H1 (cell line): ENCODE measurements around the gene RB1. TPM values are rescaled to one million over a fixed set of nuclear protein-coding genes. Genes with fewer than 3 reads are reported as not detected.

Experiments used
- CTCF ChIA-PET: fragments of 300-600 bp; sonication (Branson Sonifier 250); formaldehyde crosslinking; loops from one replicate; lab custom pipeline; 2021; ENCODE audit not compliant: partially characterized antibody; lab: Charles Lee
- POLR2A ChIA-PET: fragments of 300-600 bp; sonication (Branson Sonifier 250); formaldehyde crosslinking; loops from one replicate; lab custom pipeline; 2021; ENCODE audit warnings: inconsistent platforms; ENCODE audit not compliant: partially characterized antibody; lab: Charles Lee
- DNase-seq, 2 experiments: peaks; one replicate each; pipeline versions ENCODE4 v3.0.0 to v3.0.0-alpha.2; 2010 to 2022; ENCODE audit warnings: low spot score in 2 of 2, low read depth in 1 of 2, mixed read lengths in 1 of 2
- FAIRE-seq: peaks from 2 replicates; lab custom pipeline; 2011; peaks lifted over from hg19 to GRCh38; lab: Jason Lieb, UNC
- H2AFZ ChIP-seq: 2 replicates; pipeline ENCODE4 v1.8.1; 2012; ENCODE audit warnings: low read length, inconsistent platforms
- H2AK5ac ChIP-seq: 2 replicates; pipeline ENCODE4 v1.6.1; 2013; ENCODE audit warnings: low read depth, low read length
- H2BK120ac ChIP-seq: replicated peaks from 2 replicates; pipeline ENCODE3; 2013; ENCODE audit warnings: low read depth, low read length, inconsistent platforms
- H2BK12ac ChIP-seq: 2 replicates; pipeline ENCODE4 v1.6.1; 2013; ENCODE audit warnings: low read depth, low read length
- H2BK15ac ChIP-seq: 2 replicates; pipeline ENCODE4 v1.6.1; 2013; ENCODE audit warnings: low read length
- H2BK20ac ChIP-seq: 2 replicates; pipeline ENCODE4 v1.6.1; 2013; ENCODE audit warnings: low read length
- H2BK5ac ChIP-seq: 2 replicates; pipeline ENCODE4 v1.6.1; 2013; ENCODE audit warnings: low read depth, low read length
- H3K14ac ChIP-seq: 2 replicates; pipeline ENCODE4 v1.6.1; 2013; ENCODE audit warnings: inconsistent platforms; ENCODE audit not compliant: insufficient read length
- H3K18ac ChIP-seq: 2 replicates; pipeline ENCODE4 v1.6.1; 2013; ENCODE audit warnings: low read length; ENCODE audit errors: extremely low read depth
- H3K23ac ChIP-seq: 2 replicates; pipeline ENCODE4 v1.6.1; 2013; ENCODE audit warnings: inconsistent platforms; ENCODE audit not compliant: insufficient read length
- H3K23me2 ChIP-seq: 2 replicates; pipeline ENCODE4 v1.6.1; 2013; ENCODE audit warnings: low read depth, low read length
- H3K27ac ChIP-seq: 2 replicates; pipeline ENCODE4 v1.6.1; 2011; ENCODE audit warnings: low read depth, low read length, inconsistent platforms
- H3K27me3 ChIP-seq, 4 experiments: replicated peaks in 1 of 4; 1 replicate in 1 of 4; 2 replicates in 3 of 4; pipeline versions ENCODE4 v1.6.1 to v1.8.1; 2011 to 2013; ENCODE audit warnings: low read length in 3 of 4, mild to moderate bottlenecking in 3 of 4, inconsistent platforms in 2 of 4, mixed read lengths in 2 of 4, moderate library complexity in 1 of 4; ENCODE audit not compliant: control insufficient read depth in 3 of 4, insufficient read depth in 3 of 4; ENCODE audit errors: extremely low read depth in 1 of 4
- H3K36me3 ChIP-seq, 4 experiments: 2 replicates each; pipeline versions ENCODE4 v1.6.1 to v1.8.1; 2011 to 2013; ENCODE audit warnings: mild to moderate bottlenecking in 4 of 4, low read length in 3 of 4, moderate library complexity in 2 of 4, control low read depth in 1 of 4, inconsistent platforms in 1 of 4; ENCODE audit not compliant: insufficient read depth in 4 of 4, control insufficient read depth in 2 of 4
- H3K4ac ChIP-seq: replicated peaks from 2 replicates; pipeline ENCODE3; 2013; ENCODE audit warnings: low read length, low read depth, mixed read lengths, inconsistent platforms; ENCODE audit not compliant: insufficient read length
- H3K4me1 ChIP-seq, 4 experiments: replicated peaks in 1 of 4; 1 replicate in 1 of 4; 2 replicates in 3 of 4; pipeline versions ENCODE4 v1.6.1 to v1.8.1; 2011 to 2013; ENCODE audit warnings: low read length in 3 of 4, inconsistent platforms in 2 of 4, mixed read lengths in 1 of 4; ENCODE audit not compliant: insufficient read depth in 4 of 4, control insufficient read depth in 3 of 4
- H3K4me2 ChIP-seq, 2 experiments: 2 replicates each; pipeline versions ENCODE4 v1.6.1 to v1.8.1; 2011 to 2013; ENCODE audit warnings: low read depth in 2 of 2, low read length in 2 of 2, control low read depth in 1 of 2, inconsistent platforms in 1 of 2, mild to moderate bottlenecking in 1 of 2; ENCODE audit not compliant: insufficient read depth in 1 of 2
- H3K4me3 ChIP-seq, 4 experiments: fragments of 200-600, 300-600 bp in 1 of 4; sonication (generic), shearing (Covaris generic), sonication (Bioruptor Twin) in 1 of 4; 2 replicates each; pipeline versions ENCODE4 v1.5.1 to v1.8.1; 2011 to 2016; ENCODE audit warnings: low read length in 4 of 4, low read depth in 3 of 4, control low read depth in 2 of 4, inconsistent platforms in 2 of 4, mild to moderate bottlenecking in 2 of 4, mixed read lengths in 1 of 4, moderate library complexity in 1 of 4; ENCODE audit not compliant: insufficient read depth in 2 of 4; ENCODE audit errors: extremely low read depth in 1 of 4
- H3K56ac ChIP-seq: replicated peaks from 2 replicates; pipeline ENCODE3; 2013; ENCODE audit warnings: low read depth, mild to moderate bottlenecking, mixed read lengths, low read length, inconsistent platforms; ENCODE audit not compliant: insufficient read length
- H3K79me1 ChIP-seq: 2 replicates; pipeline ENCODE4 v1.6.1; 2013; ENCODE audit warnings: low read depth, low read length, control low read depth
- H3K79me2 ChIP-seq, 2 experiments: 2 replicates each; pipeline versions ENCODE4 v1.6.1 to v1.8.1; 2012 to 2013; ENCODE audit warnings: low read length in 2 of 2, mild to moderate bottlenecking in 2 of 2, inconsistent platforms in 1 of 2; ENCODE audit not compliant: insufficient read depth in 2 of 2, control insufficient read depth in 1 of 2
- H3K9ac ChIP-seq, 4 experiments: replicated peaks in 1 of 4; 1 replicate in 1 of 4; 2 replicates in 3 of 4; pipeline versions ENCODE4 v1.6.1 to v1.8.1; 2011 to 2013; ENCODE audit warnings: low read depth in 3 of 4, low read length in 3 of 4, control low read depth in 2 of 4, mild to moderate bottlenecking in 2 of 4, moderate library complexity in 2 of 4, inconsistent platforms in 1 of 4; ENCODE audit errors: extremely low read depth in 1 of 4
- H3K9me3 ChIP-seq, 2 experiments: 2 replicates each; pipeline versions ENCODE4 v1.6.1 to v1.8.1; 2012 to 2013; ENCODE audit warnings: mild to moderate bottlenecking in 2 of 2, moderate library complexity in 2 of 2, control low read depth in 1 of 2, inconsistent platforms in 1 of 2, low read depth in 1 of 2, low read length in 1 of 2, mixed read lengths in 1 of 2; ENCODE audit not compliant: insufficient read depth in 2 of 2
- H4K20me1 ChIP-seq, 2 experiments: replicated peaks in 1 of 2; 2 replicates each; pipeline versions ENCODE3 to v1.8.1; 2011 to 2013; ENCODE audit warnings: inconsistent platforms in 2 of 2, low read length in 2 of 2, mild to moderate bottlenecking in 1 of 2; ENCODE audit not compliant: insufficient read depth in 2 of 2, control insufficient read depth in 1 of 2
- H4K5ac ChIP-seq: 2 replicates; pipeline ENCODE4 v1.6.1; 2013; ENCODE audit warnings: low read length, low read depth, mixed read lengths, inconsistent platforms; ENCODE audit not compliant: insufficient read length
- H4K8ac ChIP-seq: 2 replicates; pipeline ENCODE4 v1.8.0; 2013; ENCODE audit warnings: mild to moderate bottlenecking, moderate library complexity, low read length, inconsistent platforms; ENCODE audit not compliant: insufficient read depth; ENCODE audit errors: extremely low read depth
- H4K91ac ChIP-seq: replicated peaks from 2 replicates; pipeline ENCODE3; 2013; ENCODE audit warnings: low read length, mixed read lengths, inconsistent platforms; ENCODE audit not compliant: insufficient read length
- ATF3 ChIP-seq: IDR thresholded peaks from 2 replicates; pipeline ENCODE4 v1.6.1; 2011; ENCODE audit warnings: low read depth, mild to moderate bottlenecking, low read length; ENCODE audit not compliant: insufficient read depth
- BACH1 ChIP-seq: IDR thresholded peaks from 2 replicates; pipeline ENCODE4 v1.6.1; 2012; ENCODE audit warnings: low read length, improper control_type of control experiment
- CBX5 ChIP-seq: fragments of 300-800, 300-1000 bp; sonication (generic); IDR thresholded peaks from 2 replicates; pipeline ENCODE4 v1.7.1; 2016; ENCODE audit warnings: antibody characterized with exemption, low read length, low read depth
- CHD1 ChIP-seq: IDR thresholded peaks from 2 replicates; pipeline ENCODE4 v1.6.1; 2012; ENCODE audit warnings: low read depth, low read length, improper control_type of control experiment
- CHD2 ChIP-seq: IDR thresholded peaks from 2 replicates; pipeline ENCODE4 v1.6.1; 2012; ENCODE audit warnings: low read length, improper control_type of control experiment
- CTBP2 ChIP-seq: IDR thresholded peaks from 2 replicates; pipeline ENCODE4 v1.7.0; 2011; ENCODE audit warnings: borderline replicate concordance, mild to moderate bottlenecking, moderate library complexity, mixed read lengths, low read length; ENCODE audit not compliant: insufficient read depth, insufficient read length
- EP300 ChIP-seq, 2 experiments: IDR thresholded peaks; 1 replicate in 1 of 2; 2 replicates in 1 of 2; pipeline ENCODE4 v1.6.1; 2011 to 2012; ENCODE audit warnings: low read depth in 2 of 2, low read length in 2 of 2, mild to moderate bottlenecking in 2 of 2, borderline replicate concordance in 1 of 2, inconsistent platforms in 1 of 2, moderate library complexity in 1 of 2
- POLR2AphosphoS5 ChIP-seq: IDR thresholded peaks from 2 replicates; pipeline ENCODE4 v1.6.1; 2011; ENCODE audit warnings: low read depth, low read length
- RBBP5 ChIP-seq: IDR thresholded peaks from 2 replicates; pipeline ENCODE4 v1.7.1; 2012; ENCODE audit warnings: low read depth, mild to moderate bottlenecking, inconsistent platforms, low read length, moderate library complexity, borderline replicate concordance
- RFX5 ChIP-seq: IDR thresholded peaks from 2 replicates; pipeline ENCODE4 v1.6.1; 2011; ENCODE audit warnings: low read depth, low read length, improper control_type of control experiment, borderline replicate concordance
- RXRA ChIP-seq: IDR thresholded peaks from 2 replicates; pipeline ENCODE4 v1.6.1; 2011; ENCODE audit warnings: low read depth, mild to moderate bottlenecking, low read length, moderate library complexity; ENCODE audit not compliant: insufficient read depth
- TCF12 ChIP-seq: IDR thresholded peaks from 2 replicates; pipeline ENCODE4 v1.6.1; 2011; ENCODE audit warnings: low read depth, mild to moderate bottlenecking, low read length
- WGBS, 2 experiments: shearing (Covaris generic) in 1 of 2; methylation state at CpG; one replicate each; pipeline versions ENCODE4 v1.1.6 to v1.1.7; 2013 to 2015; ENCODE audit warnings: low lambda C conversion rate in 2 of 2, mixed read lengths in 2 of 2, inconsistent platforms in 1 of 2, low coverage in 1 of 2, missing lambda C conversion rate in 1 of 2; ENCODE audit not compliant: insufficient replicate concordance in 2 of 2, insufficient coverage in 1 of 2, insufficient read length in 1 of 2; ENCODE audit errors: extremely low coverage in 1 of 2, missing lambda C conversion rate in 1 of 2; 5-methylcytosine and 5-hydroxymethylcytosine counted together
- polyA plus RNA-seq, 7 experiments: library from polyadenylated mRNA; depleted of rRNA in 3 of 7; stranded (reverse) in 5 of 7; unstranded in 2 of 7; fragments of >200 nt in 5 of 7; fragments of 200-250 nt in 2 of 7; gene quantifications; 1 replicate in 5 of 7; 2 replicates in 1 of 7; 4 replicates in 1 of 7; pipeline versions ENCODE4 v1.2.1 to v1.2.3, GENCODE V29; 2011 to 2013; ENCODE audit warnings: missing spikeins in 2 of 7, mixed read lengths in 2 of 7
- total RNA-seq: library from RNA; stranded (reverse); fragmentation: NEBNext Ultra II Directional; extraction: Animal tissue kit (Norgen Biotek cat#: 25700); gene quantifications from 2 replicates; pipeline ENCODE4 v1.2.1, GENCODE V29; 2021

Gene RB1
- total and polyA plus RNA-seq, 2 of the 8 experiments (the other 6 are each of a cell fraction or from before 2014, with no cell fraction given), result 4.1 to 17.5 TPM

DNA sequence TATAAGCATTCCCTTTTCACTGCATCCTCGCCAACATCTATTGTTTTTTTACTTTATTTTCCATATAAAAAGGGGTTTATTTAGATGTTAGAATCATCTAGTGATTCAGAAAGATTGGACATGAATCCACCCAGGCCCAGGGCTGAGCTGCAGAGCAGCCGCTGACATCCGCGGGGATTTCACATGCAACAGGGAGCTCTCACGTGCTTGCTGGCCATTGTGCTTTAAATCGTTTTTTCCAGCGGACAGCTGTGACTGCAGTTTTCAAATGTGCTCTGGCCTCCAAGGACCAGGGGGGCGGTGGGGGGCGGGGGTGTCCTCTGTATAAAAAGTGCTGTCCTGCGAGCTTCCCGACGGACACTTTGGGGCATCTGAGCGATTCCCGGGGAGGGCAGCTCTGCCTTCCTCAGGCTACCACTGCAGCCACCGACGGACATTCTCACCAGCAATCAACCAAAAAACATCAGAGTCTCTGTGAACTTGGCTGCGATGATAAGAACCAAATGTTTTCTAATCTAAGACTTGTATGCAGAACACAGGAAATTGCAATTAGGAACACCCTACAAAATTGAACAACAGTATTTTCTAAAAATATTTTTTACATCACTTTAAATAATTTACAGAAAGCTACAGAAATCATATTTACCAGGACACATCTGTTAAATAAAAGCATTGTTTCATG is 12.6 kb downstream of the RB1 start:
- no peaks in the 10 kb centered on the region; the same call in 1 of the 2 replicates for H3K23me2 ChIP-seq
- no peak for DNase-seq

More for the DNA sequence above, 12.6 kb downstream of the RB1 start:
- no peaks in the 10 kb centered on the region for H3K79me1 ChIP-seq
- H3K9ac ChIP-seq, result no peak overlapping the region
- H2BK120ac ChIP-seq, result no peak overlapping the region
- TF ChIP-seq RFX5, result no peak
- TF ChIP-seq POLR2AphosphoS5, result no peak
- TF ChIP-seq CHD1, result no peak
- no peak for TF ChIP-seq EP300 (IDR thresholded peaks at IDR 0.05; ENCODE audit: borderline replicate concordance in 1 of 2, low read depth in 2 of 2, low read length in 2 of 2)
- TF ChIP-seq RXRA, result no peak
- TF ChIP-seq CBX5, result no peak
- no peak for TF ChIP-seq RBBP5
- TF ChIP-seq BACH1, result no peak
- no peak for TF ChIP-seq TCF12
- TF ChIP-seq ATF3, result no peak
- no peak for TF ChIP-seq CHD2
- TF ChIP-seq CTBP2, result no peak
- TF ChIP-seq, all 59 proteins: peak for 0
- Histone ChIP-seq H3K4me3 (no peak overlapping the region), H4K20me1 (no peaks in the 10 kb centered on the region), H3K9me3 (peaks cover 0 to 3% of the 10 kb centered on the region in 2 experiments; a peak in 1 of 4 replicates), H3K4ac (no peak overlapping the region), H4K91ac (no peak overlapping the region), H4K5ac (no peak overlapping the region), H2BK5ac (no peak overlapping the region), H2AK5ac (no peak overlapping the region), H2BK12ac (no peak overlapping the region), H2BK20ac (no peak overlapping the region), H2BK15ac (no peak overlapping the region), H2AFZ (no peak overlapping the region), H3K56ac (no peak overlapping the region), H3K23ac (no peak overlapping the region), H3K18ac (no peak overlapping the region), H3K4me2 (no peak overlapping the region), H3K27me3 (no peaks in the 10 kb centered on the region), H3K4me1 (no peaks in the 10 kb centered on the region; a peak in 1 of 7 replicates), H4K8ac (no peak overlapping the region; the same call in 1 of the 2 replicates), H3K27ac (no peak overlapping the region), H3K36me3 (peaks cover 0 to 4% (median 0%) of the 10 kb centered on the region in 4 experiments; a peak in 1 of 8 replicates), H3K79me2 (no peaks in the 10 kb centered on the region), H3K14ac (no peak overlapping the region)
- no peak for FAIRE-seq
- 88% methylated on average over 13 of the region's 17 CpGs; no CpG with 5 or more reads in 1 of the 2 experiments for WGBS, 2 experiments
- ChIA-PET CTCF (interaction anchor here (0.6 to 0.9 kb wide), 2 partner anchors 11 to 1565 kb away, joined by 3 read pairs; no protein-coding TSS in a partner anchor), POLR2A (interaction anchor here (1.4 kb wide), 1 partner anchor 9 kb away, joined by 3 read pairs; no protein-coding TSS in a partner anchor)
